IPS-NIHi11 (cell line): ENCODE results near the gene IL1B.
"Not testable (repeated sequence)": the region's sequence is repeated elsewhere in the genome, so short reads cannot be mapped to it uniquely, and the experiment has no call there.

Experiments used
- DNase-seq: peaks from one replicate; pipeline ENCODE4 v3.0.0; 2012; ENCODE audit warnings: mixed read lengths, low spot score

Gene IL1B

DNA sequence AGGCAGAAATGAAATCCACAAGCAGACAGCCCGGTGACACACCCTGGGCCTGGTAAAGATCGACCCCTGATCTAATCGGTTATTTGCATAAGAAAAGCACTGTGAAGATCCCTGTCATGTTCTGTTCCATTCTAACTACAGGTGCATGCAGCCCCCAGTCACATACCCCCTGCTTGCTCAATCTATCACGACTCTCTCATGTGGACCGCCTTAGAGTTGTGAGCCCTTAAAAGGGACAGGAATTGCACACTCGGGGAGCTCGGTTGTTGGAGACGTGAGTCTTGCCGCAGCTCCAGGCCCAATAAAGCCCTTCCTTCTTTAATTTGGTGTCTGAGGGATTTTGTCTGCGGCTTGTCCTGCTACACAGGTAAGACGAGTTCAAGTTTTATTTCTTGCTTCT, 13.4 kb upstream of the IL1B start:
- DNase-seq: no peak

DNA sequence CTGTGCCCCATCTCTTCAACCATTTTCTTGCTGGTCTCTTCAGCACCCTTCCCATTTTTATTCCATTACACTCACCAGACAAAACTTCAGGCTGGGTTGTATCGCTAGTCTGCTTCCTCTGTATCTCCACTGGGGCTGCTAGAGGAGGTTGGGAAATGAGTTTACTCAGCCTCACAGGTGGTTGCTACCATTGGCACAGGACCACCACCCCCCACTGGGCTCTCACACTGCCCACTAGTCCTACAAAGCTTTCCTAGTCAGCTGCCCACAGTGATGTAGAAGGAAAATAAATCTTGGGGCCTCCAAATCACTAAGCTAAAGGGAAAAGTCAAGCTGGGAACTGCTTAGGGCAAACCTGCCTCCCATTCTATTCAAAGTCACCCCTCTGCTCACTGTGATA, 12.3 kb upstream of the IL1B start:
- DNase-seq: no peak

DNA sequence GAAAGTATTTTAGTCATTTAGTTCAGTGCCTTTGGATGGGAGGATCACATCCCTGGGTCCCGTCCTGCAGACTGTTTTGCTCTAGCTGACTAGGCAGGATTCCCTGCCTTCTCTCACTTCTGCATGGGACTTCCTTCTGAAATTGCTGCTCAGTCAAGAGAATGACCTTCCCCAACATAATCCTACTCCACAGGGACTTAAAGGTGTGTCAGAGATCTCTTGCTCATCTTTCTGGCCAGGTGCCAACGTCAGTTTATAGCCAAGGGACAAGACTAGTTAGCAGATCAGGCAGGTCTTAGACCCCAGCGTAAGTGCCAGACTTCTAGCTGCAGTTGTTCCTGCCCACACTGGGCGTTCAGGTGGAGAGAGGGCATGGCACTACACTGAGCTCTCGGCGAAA, 9.5 kb upstream of the IL1B start:
- DNase-seq: no peak

DNA sequence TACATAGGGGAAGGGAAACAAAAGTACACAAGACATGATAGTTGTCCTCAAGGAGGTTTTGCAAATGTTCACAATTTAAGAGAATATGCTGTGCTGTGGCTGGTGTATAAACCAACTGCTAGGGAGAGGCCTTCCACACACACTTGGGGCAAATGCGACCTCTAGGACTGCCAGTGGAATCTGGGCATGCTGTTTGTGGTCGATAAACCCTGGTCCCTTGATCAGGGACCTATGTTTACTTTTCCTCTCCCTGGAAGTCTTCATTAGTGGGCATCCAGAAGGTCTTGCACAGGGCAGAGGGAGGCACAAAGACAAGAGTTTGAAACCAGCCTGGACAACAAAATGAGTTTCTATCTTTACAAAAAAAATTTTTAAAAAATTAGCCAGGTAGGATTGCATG, 7.3 kb upstream of the IL1B start:
- DNase-seq: no peak

DNA sequence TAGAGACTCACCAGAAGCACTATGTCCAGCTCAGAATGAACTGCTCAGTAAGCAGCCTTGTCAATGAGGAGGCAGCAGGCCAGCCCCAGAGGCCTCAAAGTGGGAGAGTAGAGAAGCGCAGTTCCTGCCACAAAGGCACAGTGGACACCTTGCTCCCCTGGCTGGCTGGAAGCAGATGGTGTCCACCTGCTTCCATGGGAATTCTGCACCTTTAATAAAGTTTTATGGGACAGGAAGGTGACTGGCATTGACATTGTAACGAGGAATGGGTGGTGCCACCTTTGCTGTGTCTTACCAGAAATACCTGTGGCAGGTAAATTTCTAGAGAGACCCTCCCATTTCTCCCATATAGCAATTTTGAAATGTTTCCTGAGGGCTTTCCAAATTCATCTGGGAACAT, 6.7 kb upstream of the IL1B start:
- DNase-seq: no peak

DNA sequence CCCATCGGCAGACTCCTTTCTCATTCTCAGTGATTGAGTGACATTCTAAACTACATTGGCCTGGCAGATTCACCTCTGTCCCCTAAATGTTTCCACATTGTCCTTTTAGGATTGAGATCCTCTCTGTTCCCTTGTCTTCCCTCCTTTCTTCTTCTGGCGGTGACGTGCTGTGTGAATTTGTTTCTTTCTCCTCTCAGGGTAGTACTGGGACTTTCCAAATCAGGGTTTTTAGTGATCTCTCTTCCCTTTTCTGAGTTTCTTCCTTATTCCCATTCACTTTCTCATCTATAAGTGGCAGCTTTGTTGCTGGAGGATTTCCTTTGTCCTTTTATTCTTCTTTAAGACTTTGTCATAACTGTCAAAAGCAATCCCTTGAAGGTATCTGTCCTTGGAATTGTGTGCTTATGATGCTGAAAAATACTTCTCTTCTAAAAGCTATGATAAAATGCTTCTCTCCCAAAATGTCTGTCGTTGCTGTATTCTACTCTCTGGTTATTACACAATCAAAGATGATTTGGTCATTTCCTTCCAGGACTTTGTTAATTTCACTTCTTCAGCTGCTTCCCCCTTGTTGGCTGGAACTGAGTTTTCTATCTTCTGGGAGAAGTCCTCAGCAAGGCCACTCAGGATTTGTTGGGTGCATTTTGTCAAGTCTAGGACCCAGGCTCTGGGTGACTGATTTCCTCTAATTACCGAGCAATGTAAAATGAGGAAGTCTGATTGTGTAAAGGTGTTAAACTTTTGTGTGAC, 4.9 kb upstream of the IL1B start:
- DNase-seq: no peak

DNA sequence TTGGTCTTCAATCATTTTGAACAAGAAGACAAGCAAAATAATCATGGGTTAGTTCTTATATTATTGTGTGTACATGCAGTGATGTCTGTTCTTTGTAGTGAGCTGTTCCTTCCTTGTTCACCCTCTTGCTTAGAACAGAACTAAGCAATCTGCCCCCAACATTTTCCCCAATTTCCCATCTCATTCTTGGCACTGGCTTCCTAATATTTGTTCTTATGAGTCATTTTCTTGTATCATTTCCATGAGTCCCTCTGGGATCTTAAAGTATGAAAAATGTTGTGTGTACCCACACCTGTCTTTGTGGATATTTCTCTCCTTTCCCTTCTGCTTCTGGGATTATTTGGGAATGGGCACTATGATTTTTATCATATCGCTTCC, 3.5 kb upstream of the IL1B start:
- DNase-seq: no peak

DNA sequence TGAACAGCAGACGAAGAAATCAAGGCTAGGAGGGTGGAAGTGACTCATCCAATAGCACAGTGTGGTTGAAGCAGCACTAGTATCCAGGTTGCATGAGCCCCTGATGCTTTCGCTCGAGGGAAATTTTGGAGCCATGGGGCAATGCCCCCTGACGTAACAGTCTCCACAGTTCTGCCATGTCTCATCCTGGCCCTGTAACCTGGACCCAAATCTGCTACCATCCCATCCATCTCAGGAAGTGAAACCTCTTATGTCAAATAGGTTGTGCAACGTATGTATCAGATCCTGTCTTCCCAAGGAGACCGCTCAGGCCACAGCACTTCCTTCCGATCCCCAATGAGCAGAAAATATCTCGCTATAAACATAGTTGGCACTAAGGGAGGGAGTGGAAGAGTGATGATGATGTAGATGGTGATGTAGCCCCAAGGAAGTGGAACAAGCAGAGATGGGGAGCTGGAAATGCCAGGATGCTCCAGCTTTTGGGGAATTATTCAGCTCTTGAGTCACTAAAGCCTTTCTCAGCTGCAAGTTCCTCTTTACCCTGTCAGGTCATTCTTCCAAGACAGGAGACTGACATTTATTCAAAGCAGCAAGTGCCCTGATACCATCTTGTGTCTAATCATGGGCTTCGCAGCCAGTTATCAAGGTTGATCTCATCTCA, 3.0 kb upstream of the IL1B start:
- no peak for DNase-seq

DNA sequence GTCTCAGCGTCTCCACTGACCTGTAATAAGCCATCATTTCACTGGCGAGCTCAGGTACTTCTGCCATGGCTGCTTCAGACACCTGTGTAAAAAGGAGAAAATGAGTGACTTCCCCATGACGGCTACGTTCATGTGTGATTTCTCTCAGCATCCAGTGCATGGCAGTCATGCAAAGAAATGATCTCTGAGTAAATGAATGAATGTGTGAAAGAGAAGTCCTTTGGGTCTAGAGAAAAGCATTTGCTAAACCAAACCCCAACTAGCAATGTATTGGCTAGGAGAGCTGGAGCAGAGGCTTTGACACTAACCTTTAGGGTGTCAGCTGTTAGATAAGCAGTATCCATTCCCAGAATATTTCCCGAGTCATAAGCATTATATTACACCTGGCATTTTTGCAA, 417 bp downstream of the IL1B start:
- no peak for DNase-seq

DNA sequence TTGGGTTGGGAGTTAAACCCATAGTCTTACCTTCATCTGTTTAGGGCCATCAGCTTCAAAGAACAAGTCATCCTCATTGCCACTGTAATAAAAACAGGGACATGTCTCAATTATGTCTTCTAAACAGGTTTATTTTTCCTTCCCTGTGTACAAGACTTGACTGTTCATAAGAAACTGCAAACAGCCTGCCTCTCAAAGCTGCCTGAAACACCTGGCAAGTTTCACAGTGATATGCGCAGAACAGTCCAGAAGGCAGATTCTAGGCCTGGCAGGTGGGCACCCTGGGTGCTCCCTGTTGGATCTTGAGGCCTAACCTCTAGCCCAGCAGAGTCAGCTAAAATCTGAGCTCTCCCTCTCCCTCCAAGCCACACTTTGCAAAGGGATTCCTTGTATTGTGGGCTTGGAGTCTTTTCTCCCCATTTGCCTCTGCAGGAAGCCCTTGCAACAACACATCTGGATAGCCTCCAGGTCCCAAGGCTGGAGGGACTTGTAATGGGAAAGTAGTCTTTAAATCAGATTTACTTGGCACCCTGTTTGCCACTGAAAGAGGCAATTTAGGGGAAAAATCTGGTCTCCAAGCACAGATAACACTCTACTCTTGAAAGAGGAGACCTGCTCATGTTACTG, 930 bp downstream of the IL1B start:
- DNase-seq: no peak

DNA sequence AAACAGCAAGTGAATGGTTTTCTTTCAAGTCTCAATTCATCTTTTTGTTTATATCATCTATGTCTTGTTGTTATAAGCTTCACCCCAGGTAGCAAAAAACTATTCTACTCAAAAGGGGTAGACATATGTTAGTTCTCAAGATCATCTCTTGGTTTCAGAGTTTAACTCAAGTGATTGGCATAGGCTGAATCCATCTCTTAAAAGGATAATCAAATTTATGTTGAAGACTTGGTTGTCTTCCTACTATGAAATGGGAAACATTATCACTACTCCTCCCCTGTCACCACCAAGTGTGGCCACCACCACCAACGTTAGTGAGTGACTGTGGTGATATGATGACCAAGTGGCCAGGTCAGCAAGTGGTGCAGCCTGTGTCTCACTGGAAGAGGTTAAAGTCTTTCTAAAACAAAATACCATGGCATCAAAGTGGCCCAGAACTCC, 1.5 kb downstream of the IL1B start:
- DNase-seq: no peak

DNA sequence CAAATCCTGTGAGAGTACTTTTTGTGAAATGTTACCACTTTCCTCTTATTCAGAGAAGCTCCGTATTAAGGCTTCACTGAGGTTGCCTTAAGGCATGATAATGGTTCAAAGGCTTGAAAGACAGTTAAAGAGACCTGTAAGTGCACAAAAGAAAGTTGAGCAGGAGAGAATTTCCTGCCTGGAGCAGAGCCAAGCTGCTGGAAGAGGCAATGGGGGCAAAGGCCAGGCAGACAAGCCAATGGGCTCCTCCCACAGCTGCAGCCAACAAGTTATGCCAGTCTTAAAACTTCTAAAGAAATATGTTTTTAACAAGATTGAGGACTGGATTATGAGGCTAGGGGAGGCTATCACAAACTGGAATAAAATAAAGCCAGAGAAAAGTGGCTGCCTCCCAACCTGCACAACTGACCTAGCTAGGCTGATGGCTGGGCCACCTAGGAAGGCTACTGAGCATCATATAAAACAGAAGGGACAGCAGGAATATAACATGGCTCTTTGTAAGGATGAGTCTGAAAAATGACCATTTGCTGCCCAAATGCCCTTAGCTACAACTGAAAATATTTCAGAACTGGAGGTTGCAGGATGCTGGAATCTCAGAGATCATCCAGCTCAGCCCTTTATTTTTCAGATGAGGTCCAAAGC, 2.1 kb downstream of the IL1B start:
- no peak for DNase-seq

DNA sequence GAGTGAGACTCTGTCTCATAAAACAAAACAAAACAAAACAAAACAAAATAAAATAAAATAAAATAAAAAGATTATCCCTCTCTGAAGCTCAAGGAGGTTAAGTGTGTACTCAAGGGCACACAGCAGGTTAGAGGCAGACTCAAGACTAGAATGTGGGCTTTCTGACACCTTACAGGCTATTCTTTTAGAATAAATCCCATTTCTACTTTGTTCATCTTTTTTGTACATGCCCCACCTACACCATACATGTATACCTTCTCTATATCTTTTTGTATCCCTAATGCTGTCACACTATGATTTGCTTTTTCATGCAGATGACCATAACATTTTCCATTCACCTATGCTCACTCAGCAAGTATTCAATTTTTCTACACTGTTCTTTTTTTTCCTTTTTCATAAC, 2.6 kb downstream of the IL1B start:
- DNase-seq: no peak

DNA sequence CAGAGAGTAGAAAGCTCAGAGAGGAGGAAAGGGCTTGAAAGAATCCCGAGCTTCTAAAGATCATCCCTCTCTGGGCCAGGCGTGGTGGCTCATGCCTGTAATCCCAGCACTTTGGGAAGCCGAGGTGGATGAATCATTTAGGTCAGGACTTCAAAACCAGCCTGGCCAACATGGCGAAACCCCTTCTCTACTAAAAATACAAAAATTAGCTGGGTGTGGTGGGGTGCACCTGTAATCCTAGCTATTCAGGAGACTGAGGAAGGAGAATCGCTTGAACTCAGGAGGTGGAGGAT, 3.0 kb downstream of the IL1B start:
- DNase-seq: not testable (repeated sequence)

DNA sequence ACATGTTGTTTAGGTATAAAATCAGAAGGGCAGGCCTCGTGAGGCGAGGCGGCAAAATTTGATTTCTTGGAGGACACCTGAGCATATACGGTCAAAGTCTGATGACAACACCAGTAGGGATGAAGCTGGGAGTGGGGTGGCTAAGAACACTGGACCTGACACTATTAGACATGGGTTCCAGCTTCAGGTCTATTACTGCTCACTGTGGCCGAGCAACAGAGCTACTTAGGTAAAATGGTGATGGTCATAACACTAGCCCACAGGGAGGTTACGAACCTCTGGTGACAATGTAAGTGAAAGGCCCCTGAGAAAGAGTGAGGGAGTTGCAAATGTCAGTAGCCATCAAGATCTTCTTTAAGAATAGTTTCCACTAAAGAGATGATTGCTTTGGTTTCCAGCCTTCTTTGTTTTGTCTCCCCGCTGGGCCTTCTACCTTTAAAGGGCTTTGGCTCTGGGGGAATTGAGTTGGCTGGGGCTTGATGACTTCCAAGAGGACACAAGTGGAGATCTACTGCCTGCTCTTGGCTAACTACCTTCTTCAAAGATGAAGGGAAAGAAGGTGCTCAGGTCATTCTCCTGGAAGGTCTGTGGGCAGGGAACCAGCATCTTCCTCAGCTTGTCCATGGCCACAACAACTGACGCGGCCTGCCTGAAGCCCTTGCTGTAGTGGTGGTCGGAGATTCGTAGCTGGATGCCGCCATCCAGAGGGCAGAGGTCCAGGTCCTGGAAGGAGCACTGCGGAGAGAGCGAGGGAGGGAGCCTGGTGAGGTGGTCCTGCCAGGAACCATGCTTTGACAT, 3.5 kb downstream of the IL1B start:
- no peak for DNase-seq

DNA sequence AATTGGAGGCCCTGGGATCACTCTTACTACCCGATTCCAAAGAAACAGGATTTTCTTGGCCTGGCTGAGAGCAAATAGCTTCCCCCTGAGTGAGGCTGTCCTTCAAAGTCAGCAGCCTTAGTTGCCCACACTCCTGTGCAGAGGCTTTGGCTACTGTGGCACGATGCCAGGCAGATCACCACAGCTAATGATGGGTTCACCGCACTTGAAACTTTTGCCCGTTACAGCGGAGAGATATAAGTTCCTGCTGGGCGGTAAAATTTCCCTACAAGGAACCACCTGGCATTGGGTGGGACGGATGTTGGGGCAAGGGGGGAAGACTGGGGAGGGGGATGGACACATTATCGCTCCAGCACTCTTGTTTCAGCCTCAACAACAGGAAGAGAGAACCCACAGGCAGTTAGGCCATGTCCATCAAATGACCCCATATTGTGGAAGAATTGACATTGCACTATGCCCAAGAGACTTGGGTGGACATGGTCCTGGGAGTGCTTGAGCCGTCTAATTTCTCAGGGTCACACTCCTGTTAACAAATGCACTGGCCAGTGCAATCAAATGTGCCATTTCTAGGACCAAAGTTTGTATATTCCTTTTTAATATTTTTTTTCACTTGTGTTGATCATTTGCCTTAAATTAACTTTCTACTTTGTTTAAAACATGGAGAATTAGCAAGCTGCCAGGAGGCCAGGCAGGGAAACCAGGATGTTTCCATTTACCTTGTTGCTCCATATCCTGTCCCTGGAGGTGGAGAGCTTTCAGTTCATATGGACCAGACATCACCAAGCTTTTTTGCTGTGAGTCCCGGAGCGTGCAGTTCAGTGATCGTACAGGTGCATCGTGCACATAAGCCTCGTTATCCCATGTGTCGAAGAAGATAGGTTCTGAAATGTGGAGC, 4.4 kb downstream of the IL1B start:
- no peak for DNase-seq

DNA sequence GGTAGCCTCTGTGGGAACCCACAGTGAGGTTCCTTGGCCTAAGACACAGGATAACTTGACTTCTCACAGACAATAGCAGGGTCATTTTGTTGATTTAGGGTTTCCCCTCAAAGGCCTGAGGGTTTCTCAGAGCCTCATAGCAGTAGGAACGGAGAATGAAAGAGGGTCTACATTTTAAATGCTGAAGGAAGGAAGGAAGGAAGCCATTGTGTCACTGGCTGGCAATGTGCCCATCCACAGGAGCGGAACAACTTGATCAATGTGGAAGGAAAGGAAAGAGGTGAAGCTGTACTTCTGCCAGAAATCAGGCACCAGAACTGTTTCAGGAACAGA, 5.1 kb downstream of the IL1B start:
- DNase-seq: no peak

DNA sequence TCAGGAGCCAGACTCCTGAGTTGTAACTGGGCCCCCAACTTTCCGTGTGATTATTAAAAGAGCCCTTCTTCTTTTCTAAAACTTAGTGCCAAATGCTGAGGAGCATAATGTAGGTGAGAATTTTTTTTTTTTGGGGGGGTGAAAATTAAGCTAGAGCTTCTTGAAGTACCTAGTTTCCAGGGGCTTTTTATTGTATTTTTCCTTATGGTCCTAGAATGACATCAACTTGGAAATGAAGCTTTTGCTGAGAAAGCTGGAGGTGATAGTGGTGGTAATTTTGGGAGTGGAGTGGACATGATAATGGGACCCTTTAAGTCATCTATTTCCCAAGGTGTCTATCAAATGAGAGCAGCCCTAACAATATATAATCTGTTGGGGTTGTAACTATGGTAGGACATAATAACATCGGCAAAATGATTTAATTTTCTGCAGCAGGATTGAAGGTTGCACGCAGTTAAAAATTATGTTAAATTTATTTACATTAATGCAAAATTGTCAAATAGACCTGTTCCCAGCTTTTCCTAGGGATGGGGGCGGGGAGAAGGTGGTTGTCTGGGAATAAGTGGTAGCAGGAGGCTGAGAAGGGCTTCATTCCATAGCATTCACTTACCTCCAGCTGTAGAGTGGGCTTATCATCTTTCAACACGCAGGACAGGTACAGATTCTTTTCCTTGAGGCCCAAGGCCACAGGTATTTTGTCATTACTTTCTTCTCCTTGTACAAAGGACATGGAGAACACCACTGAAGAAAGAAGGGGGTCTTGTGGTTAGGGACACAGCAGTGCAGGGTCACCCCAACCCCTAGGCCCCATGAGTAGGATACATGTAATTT, 5.7 kb downstream of the IL1B start:
- DNase-seq: no peak

DNA sequence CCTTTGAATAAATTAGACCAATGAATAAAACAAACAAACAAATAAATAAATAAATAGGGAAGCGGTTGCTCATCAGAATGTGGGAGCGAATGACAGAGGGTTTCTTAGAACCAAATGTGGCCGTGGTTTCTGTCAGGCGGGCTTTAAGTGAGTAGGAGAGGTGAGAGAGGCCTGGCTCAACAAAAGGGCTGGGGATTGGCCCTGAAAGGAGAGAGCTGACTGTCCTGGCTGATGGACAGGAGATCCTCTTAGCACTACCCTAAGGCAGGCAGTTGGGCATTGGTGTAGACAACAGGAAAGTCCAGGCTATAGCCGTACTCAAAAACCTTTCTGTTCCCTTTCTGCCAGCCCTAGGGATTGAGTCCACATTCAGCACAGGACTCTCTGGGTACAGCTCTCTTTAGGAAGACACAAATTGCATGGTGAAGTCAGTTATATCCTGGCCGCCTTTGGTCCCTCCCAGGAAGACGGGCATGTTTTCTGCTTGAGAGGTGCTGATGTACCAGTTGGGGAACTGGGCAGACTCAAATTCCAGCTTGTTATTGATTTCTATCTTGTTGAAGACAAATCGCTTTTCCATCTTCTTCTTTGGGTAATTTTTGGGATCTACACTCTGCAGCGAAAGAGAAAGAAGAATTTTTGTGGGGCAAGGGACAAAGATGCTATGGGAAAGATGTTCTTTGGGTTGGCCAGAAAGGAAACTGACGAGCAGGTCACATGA, 6.5 kb downstream of the IL1B start:
- DNase-seq: no peak
